IPS DF 4.7 (cell line): ENCODE results near the gene KLHL36.

Experiments used
- DNase-seq: peaks from one replicate; pipeline ENCODE4 v3.0.0-alpha.2; 2013; ENCODE audit warnings: low spot score; ENCODE audit errors: extremely low read depth

The KLHL36 gene

GRCh38 chr16:84647828-84648594 is at the start of gene KLHL36:
TSS of gene KLHL36 (plus strand) at chr16:84648511. CDS start at chr16:84650868, 2,357 bp downstream.
- DNase-seq: no peak

GRCh38 chr16:84599521-84600202 is 48.6 kb upstream of the KLHL36 start:
- no peak for DNase-seq

DNA sequence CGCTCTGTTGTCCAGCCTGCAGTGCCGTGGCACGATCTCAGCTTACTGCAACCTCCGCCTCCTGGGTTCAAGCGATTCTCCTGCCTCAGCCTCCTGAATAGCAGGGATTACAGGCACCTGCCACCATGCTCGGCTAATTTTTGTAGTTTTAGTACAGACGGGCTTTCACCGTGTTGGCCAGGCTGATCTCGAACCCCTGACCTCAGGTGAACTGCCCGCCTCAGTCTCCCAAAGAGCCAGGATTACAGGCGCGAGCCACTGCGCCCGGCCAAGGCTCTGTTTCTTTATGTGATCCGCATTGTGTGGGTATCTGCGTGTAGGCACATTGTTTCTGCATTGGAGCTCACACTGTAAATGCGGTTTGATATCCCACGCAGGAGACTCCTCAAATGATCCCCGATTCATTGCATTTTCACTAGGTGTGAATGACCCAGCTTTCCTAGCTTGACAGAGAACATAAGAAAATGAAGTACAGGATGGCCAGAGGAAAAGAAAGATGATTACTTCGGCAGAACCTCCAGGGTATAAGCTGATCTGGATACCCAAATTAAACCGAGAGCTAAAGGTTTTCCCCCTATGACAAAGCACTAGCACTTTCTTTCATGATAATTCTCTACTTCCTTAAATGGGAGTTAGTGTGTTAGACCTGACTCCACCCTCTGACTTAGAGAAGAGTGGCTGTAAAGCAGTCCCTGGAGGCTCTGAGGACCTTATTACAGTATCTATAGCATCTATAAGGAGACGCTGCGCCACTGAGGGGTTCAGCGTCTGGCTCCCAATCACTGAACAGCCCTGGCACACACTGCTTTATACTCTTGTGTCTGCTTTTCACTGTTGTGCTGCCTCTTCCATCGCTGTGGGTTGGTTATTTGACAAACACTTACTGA is 47.7 kb upstream of the KLHL36 start:
- DNase-seq: no peak

- no peak for DNase-seq
Observed at GRCh38 chr16:84603140-84603816, 45.0 kb upstream of the KLHL36 start.

- DNase-seq: no peak
Observed at GRCh38 chr16:84603940-84604339, 44.4 kb upstream of the KLHL36 start.

DNA sequence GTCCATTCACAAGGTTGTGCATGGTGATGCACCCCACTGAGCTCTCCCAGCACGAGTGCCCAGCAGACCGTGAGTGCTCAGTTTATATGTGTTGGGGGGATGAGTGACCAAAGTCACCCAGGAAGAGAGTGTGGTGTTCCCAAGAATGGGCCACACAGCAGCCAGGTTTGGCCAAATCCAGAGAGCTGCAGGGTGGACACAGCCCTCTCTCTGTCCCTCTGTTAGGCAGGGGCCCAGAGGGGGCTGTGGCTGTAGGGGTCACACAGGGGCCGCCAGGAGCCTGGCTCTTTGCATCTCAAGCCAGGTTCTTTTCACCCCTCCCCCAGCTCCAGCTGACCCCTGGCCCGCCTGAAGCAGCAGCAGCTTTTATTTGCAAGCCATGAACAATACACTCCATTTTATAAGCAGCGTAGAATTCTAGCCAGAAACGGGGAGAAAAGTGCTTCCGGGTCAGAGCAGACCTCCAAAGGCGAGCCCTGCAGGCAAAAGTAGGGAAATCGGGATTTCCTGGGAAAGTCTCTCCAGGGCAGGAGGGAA is 43.8 kb upstream of the KLHL36 start:
- DNase-seq: no peak

DNA sequence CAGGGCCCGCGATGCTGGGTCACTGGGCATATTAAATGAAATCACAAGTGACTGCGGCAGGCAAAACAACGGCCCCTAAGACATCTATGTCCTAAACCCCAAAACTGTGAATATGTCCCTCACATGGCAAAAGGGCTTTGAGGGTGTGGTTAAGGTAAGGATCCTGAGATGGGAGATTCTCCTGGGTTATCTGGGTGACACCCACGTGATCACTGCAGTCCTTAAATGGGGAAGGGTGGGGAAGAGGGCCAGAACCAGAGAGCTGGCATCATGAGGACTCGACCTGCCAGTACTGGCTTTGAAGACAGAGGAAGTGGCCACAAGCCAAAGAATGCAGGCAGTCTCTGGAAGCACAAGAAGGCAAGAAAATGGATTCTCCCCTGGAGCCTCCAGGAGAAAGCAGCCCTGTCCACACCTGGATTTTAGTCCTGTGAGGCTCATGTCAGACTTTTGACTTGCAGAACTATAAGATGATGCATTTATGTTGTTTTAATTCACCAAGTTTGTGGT is 42.9 kb upstream of the KLHL36 start:
- DNase-seq: no peak

DNA sequence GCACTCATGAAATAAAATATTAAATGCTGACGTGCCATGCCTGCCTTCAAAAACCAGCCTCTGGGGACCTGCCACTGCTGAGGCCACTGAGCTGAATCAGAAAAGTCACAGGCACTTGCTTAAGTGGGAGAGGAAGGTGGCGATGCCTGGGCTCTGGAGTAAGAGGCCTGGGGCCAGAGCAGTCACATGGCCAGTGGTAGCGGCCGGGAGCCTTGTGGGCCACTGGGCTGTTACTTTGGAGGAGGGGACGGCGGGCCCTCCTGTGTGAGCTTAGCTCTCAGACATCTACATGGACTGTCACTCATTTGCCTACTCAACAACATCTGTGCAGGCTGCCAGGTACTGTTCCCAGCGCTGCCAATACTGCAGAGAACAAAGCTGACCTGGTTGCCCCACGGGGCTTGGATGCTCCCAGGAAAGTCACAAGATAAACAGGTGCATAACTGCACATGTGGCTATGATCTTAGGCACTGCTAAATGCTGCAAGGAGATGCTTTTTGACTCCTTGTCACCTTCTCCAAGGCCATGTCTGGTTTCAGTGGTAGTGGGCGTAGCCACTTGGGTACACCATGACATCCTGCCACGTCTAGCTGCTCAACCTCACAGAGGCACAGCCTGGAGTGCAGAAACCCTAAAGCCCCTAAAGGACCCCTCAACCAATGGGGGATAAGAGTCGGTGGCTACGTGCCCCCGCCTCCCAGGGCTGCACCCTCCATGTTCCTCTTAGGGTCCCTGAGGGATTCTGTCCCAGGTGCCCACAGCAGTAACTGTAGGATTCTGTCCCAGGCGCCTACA is 42.0 kb upstream of the KLHL36 start:
- no peak for DNase-seq

DNA sequence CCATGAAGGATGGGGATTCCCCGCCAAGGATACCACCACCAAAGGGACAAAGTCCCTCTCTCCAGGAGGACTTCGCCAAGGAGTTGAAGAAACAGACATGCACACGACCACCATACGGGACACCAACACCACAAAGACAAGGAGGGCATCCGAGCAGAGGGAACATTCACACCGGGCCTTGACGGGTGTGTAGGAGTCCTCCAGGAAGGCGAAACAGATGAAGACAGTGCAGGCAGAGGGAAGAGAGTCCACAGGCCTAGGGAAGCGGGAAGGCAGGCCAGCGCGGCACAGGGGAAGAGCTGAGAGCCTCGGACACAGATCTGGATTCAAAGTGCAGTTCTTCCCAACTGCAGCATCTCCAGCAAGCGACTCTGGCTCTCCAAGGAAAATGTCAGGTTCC is 41.2 kb upstream of the KLHL36 start:
- no peak for DNase-seq

- no peak for DNase-seq
Observed at GRCh38 chr16:84607694-84608093, 40.6 kb upstream of the KLHL36 start.

DNA sequence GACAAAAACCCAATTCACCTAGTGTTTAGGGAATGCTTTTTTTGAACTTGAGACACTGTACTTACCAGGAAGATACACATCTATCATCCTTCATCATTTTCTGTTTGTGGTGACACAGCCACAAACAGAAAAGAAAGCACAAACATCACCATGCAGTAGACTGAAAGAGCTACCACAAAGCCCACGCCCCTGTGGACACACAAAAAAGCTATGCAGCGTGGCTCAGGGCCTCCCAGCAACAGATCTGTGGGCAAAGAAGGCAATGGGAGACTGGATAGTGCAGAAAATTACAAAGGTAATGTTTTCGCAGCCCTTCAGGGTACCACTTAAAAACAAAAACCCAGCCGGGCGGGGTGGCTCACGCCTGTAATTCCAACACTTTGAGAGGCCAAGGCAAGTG is 40.0 kb upstream of the KLHL36 start:
- no peak for DNase-seq

DNA sequence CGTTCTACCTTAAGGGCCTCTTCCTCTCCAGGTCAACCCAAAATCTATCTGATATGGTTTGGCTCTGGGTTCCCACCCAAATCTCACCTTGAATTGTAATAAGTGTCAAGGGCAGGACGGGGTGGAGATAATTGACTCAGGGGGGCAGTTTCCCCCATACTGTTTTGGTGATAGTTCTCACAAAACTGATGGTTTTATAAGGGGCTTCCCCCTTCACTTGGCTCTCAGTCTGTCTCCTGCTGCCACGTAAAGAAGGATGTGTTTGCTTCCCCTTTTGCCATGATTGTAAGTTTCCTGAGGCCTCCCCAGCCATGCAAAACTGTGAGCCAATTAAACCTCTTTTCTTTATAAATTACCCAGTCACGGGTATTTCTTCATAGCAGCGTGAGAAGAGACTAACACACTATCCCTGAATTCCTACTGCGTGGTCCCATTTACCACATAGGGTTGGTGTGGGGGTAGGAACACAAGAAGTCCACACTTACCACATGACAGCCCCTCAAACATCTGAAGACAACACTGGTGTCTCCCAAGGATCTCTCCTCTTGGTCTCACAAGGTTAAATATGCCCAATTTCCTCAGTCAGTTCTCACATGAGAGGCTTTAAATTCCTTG is 38.6 kb upstream of the KLHL36 start:
- DNase-seq: no peak

DNA sequence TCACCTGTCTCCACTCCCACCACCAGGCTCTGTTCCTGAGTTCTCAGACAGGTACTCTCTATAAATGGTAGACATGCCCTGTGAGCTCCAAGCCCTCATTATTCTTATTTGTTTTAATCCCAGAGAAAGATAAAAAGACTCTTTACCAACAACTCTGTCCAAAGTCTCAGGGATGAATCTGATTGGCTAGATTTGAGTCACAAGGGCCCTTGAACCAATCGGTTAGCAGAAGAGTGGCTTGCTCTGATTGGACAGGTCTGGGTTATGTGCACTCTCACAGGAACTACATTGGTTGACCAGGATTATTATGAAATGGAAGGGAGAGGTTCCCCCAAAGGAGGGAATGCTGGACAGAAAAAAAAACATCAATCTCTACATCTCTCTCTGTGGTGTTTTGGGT is 37.9 kb upstream of the KLHL36 start:
- no peak for DNase-seq

DNA sequence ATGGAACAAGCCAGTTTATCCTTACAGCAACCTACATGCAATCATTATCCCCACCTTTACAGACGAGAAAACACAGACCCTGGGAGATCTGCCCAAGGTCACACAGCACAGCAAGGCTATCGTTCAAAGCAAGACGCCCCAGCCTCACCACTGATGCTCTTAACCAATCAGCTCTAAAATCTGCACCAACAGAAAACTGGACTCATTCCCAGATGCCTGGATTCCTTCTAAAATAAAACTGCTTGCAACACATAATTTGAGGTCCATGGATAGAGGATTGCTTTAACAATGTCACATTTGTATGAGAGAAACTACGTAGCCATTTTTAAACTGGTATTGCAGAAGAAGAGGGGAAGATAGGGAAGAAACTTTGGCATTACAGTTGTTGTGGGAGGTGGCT is 37.3 kb upstream of the KLHL36 start:
- DNase-seq: no peak

DNA sequence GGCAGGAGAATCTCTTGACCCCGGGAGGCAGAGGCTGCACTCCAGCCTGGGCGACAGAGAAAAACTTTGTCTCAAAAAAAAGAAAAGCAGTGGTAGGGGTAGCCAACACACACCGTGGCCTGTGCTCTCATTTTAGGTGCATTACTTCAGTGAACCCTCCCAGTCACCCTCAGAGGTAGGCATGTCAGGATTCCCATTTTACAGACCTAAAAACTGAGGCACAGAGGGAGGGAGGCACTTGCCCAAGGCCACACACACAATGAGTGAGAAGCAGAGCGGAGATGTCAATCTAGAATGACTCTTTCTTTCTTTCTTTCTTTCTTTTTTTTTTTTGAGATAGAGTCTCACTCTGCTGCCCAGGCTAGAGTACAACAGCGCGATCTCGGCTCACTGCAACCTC is 35.6 kb upstream of the KLHL36 start:
- no peak for DNase-seq

- no peak for DNase-seq
Observed at GRCh38 chr16:84613408-84614072, 34.8 kb upstream of the KLHL36 start.

- DNase-seq: no peak
Observed at GRCh38 chr16:84614073-84614459, 34.2 kb upstream of the KLHL36 start.

- no peak for DNase-seq
Observed at GRCh38 chr16:84614623-84614967, 33.7 kb upstream of the KLHL36 start.
